Measurements from ENCODE around the gene DHX36. TPM values are rescaled to one million over a fixed set of nuclear protein-coding genes. Genes with fewer than 3 reads are reported as not detected.

Gene DHX36
- total RNA-seq (2014; rRNA removed; shearing (Covaris generic)): 42.0 and 54.6 TPM in 2 replicates

- H3K36me3 ChIP-seq: 0 out of 2 replicates have a peak, but pooled peaks cover 6% of the 10 kb centered on the region
- no peaks in the 10 kb centered on the region for H3K9me3 ChIP-seq (replicated peaks)
- peak within 1 kb of the TSS; percentile 78 for H3K4me3 ChIP-seq
- H3K4me1 ChIP-seq: peaks cover 5% of the 10 kb centered on the region
- no peaks in the 10 kb centered on the region for H3K27me3 ChIP-seq
- peak within 1 kb of the TSS; percentile 82 for H3K27ac ChIP-seq
- peak; percentile 93 to 95 for DNase-seq
These were observed at the start of gene DHX36 for GRCh38 chr3:154323891-154324738. Gene DHX36 (minus strand): TSS chr3:154324487. CDS start chr3:154324416, 71 bp downstream.

GRCh38 chr3:154367221-154367620 is 42.9 kb upstream of the DHX36 start:
- Histone ChIP-seq H3K27me3 (no peaks in the 10 kb centered on the region), H3K4me1 (no peaks in the 10 kb centered on the region), H3K9me3 (replicated peaks) (no peaks in the 10 kb centered on the region), H3K27ac (no peak overlapping the region), H3K4me3 (no peak overlapping the region), H3K36me3 (no peaks in the 10 kb centered on the region)
- no peak for DNase-seq

- H3K36me3 ChIP-seq: no peaks in the 10 kb centered on the region
- no peaks in the 10 kb centered on the region for H3K4me1 ChIP-seq
- H3K9me3 ChIP-seq (replicated peaks): no peaks in the 10 kb centered on the region
- no peak overlapping the region for H3K27ac ChIP-seq
- H3K4me3 ChIP-seq: no peak overlapping the region
- no peak for DNase-seq
- H3K27me3 ChIP-seq: no peaks in the 10 kb centered on the region
These were observed 40.6 kb upstream of the DHX36 start for GRCh38 chr3:154364849-154365248.

GRCh38 chr3:154361099-154361498 is 36.8 kb upstream of the DHX36 start:
- no peaks in the 10 kb centered on the region for H3K4me1 ChIP-seq
- H3K9me3 ChIP-seq (replicated peaks): no peaks in the 10 kb centered on the region
- H3K4me3 ChIP-seq: no peak overlapping the region
- DNase-seq: no peak
- no peaks in the 10 kb centered on the region for H3K36me3 ChIP-seq
- no peak overlapping the region for H3K27ac ChIP-seq
- H3K27me3 ChIP-seq: no peaks in the 10 kb centered on the region

- no peaks in the 10 kb centered on the region for H3K36me3 ChIP-seq
- no peaks in the 10 kb centered on the region for H3K27me3 ChIP-seq
- no peak overlapping the region for H3K4me3 ChIP-seq
- DNase-seq: no peak
- no peaks in the 10 kb centered on the region for H3K9me3 ChIP-seq (replicated peaks)
- H3K27ac ChIP-seq: no peak overlapping the region
- no peaks in the 10 kb centered on the region for H3K4me1 ChIP-seq
These were observed 31.7 kb upstream of the DHX36 start for GRCh38 chr3:154356009-154356408.

- H3K9me3 ChIP-seq (replicated peaks): no peaks in the 10 kb centered on the region
- no peak for DNase-seq
- no peaks in the 10 kb centered on the region for H3K4me1 ChIP-seq
- H3K27me3 ChIP-seq: no peaks in the 10 kb centered on the region
- H3K4me3 ChIP-seq: no peak overlapping the region
- no peaks in the 10 kb centered on the region for H3K36me3 ChIP-seq
- no peak overlapping the region for H3K27ac ChIP-seq
These were observed 24.9 kb upstream of the DHX36 start for GRCh38 chr3:154349223-154349622.

- no peaks in the 10 kb centered on the region for H3K4me1 ChIP-seq
- H3K36me3 ChIP-seq: no peaks in the 10 kb centered on the region
- no peaks in the 10 kb centered on the region for H3K27me3 ChIP-seq
- H3K27ac ChIP-seq: no peak overlapping the region
- DNase-seq: no peak
- H3K9me3 ChIP-seq (replicated peaks): no peaks in the 10 kb centered on the region
- no peak overlapping the region for H3K4me3 ChIP-seq
These were observed 21.3 kb upstream of the DHX36 start for GRCh38 chr3:154345422-154346122.

- no peak overlapping the region for H3K4me3 ChIP-seq
- H3K36me3 ChIP-seq: no peaks in the 10 kb centered on the region
- H3K4me1 ChIP-seq: no peaks in the 10 kb centered on the region
- no peaks in the 10 kb centered on the region for H3K27me3 ChIP-seq
- no peak for DNase-seq
- no peak overlapping the region for H3K27ac ChIP-seq
- H3K9me3 ChIP-seq (replicated peaks): no peaks in the 10 kb centered on the region
These were observed 14.3 kb upstream of the DHX36 start for GRCh38 chr3:154338570-154338969.

GRCh38 chr3:154338008-154338407 is 13.7 kb upstream of the DHX36 start:
- Histone ChIP-seq H3K4me1 (no peaks in the 10 kb centered on the region), H3K27me3 (no peaks in the 10 kb centered on the region), H3K36me3 (no peaks in the 10 kb centered on the region), H3K9me3 (replicated peaks) (no peaks in the 10 kb centered on the region), H3K27ac (no peak overlapping the region), H3K4me3 (no peak overlapping the region)
- no peak for DNase-seq

GRCh38 chr3:154334973-154335420 is 10.7 kb upstream of the DHX36 start:
- Histone ChIP-seq H3K36me3 (no peaks in the 10 kb centered on the region), H3K4me3 (no peak overlapping the region), H3K4me1 (no peaks in the 10 kb centered on the region), H3K9me3 (replicated peaks) (no peaks in the 10 kb centered on the region), H3K27ac (no peak overlapping the region), H3K27me3 (no peaks in the 10 kb centered on the region)
- DNase-seq: peak in 1 of 2 experiments; percentile 38

- peaks cover 5% of the 10 kb centered on the region for H3K4me1 ChIP-seq
- H3K4me3 ChIP-seq: no peak overlapping the region
- no peaks in the 10 kb centered on the region for H3K27me3 ChIP-seq
- no peaks in the 10 kb centered on the region for H3K9me3 ChIP-seq (replicated peaks)
- no peak overlapping the region for H3K27ac ChIP-seq
- DNase-seq: no peak
- no peaks in the 10 kb centered on the region for H3K36me3 ChIP-seq
These were observed 3.6 kb upstream of the DHX36 start for GRCh38 chr3:154327871-154328270.

GRCh38 chr3:154324919-154325318 is 632 bp upstream of the DHX36 start:
- Histone ChIP-seq H3K27me3 (no peaks in the 10 kb centered on the region), H3K4me3 (peak overlapping the region; percentile 78), H3K36me3 (0 out of 2 replicates have a peak, but pooled peaks cover 6% of the 10 kb centered on the region), H3K4me1 (peaks cover 5% of the 10 kb centered on the region), H3K9me3 (replicated peaks) (no peaks in the 10 kb centered on the region), H3K27ac (peak overlapping the region; percentile 82)
- peak; percentile 7 to 41 for DNase-seq

GRCh38 chr3:154316974-154317767 is 7.1 kb downstream of the DHX36 start:
- Histone ChIP-seq H3K9me3 (replicated peaks) (no peaks in the 10 kb centered on the region), H3K27ac (no peak overlapping the region), H3K27me3 (no peaks in the 10 kb centered on the region), H3K36me3 (peaks cover 35% of the 10 kb centered on the region), H3K4me1 (no peaks in the 10 kb centered on the region), H3K4me3 (no peak overlapping the region)
- DNase-seq: no peak

- Histone ChIP-seq H3K36me3 (peaks cover 47% of the 10 kb centered on the region), H3K27me3 (no peaks in the 10 kb centered on the region)
- DNase-seq: no peak
These were observed 10.1 kb downstream of the DHX36 start for GRCh38 chr3:154314152-154314551.

GRCh38 chr3:154310840-154311239 is 13.4 kb downstream of the DHX36 start:
- H3K27me3 ChIP-seq: no peaks in the 10 kb centered on the region
- H3K4me3 ChIP-seq: no peak overlapping the region
- DNase-seq: no peak
- H3K4me1 ChIP-seq: no peaks in the 10 kb centered on the region
- no peak overlapping the region for H3K27ac ChIP-seq
- H3K9me3 ChIP-seq (replicated peaks): no peaks in the 10 kb centered on the region
- H3K36me3 ChIP-seq: peaks cover 68% of the 10 kb centered on the region

More at GRCh38 chr3:154314152-154314551, 10.1 kb downstream of the DHX36 start:
- H3K4me1 ChIP-seq: no peaks in the 10 kb centered on the region
- no peak overlapping the region for H3K27ac ChIP-seq
- H3K9me3 ChIP-seq (replicated peaks): no peaks in the 10 kb centered on the region
- no peak overlapping the region for H3K4me3 ChIP-seq
